Activated naive CD8-positive, alpha-beta T cell treated with anti-CD3 and anti-CD28 coated beads, Interleukin-2, amount 50 U/mL, for 16 hours (primary cell): ENCODE data around the gene SLC66A3.

Experiments used
- DNase-seq: peaks from one replicate; pipeline ENCODE4 v3.0.0-alpha.2; 2020; ENCODE audit warnings: low read depth, low spot score

The SLC66A3 gene

GRCh38 chr2:11134349-11134748, 20.9 kb upstream of the SLC66A3 start:
- no peak for DNase-seq

DNA sequence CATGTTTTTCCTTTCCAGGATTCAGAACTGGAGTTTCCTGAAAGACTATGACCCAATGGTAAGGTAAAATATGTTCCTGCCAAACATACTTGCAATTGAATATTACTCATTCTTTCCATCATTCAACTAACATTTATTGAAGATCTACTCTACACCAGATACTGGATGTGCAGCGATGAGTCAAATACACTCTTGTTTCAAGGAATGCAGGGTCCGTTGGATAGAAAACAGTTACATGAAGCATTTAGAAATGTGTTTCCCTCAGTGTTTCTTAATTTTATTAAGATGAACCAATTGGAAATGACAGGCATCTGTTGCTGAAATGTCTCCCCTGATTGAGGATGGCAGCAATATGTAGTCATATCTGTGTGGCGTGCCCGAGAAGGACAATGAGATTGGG, 14.8 kb upstream of the SLC66A3 start:
- no peak for DNase-seq

DNA sequence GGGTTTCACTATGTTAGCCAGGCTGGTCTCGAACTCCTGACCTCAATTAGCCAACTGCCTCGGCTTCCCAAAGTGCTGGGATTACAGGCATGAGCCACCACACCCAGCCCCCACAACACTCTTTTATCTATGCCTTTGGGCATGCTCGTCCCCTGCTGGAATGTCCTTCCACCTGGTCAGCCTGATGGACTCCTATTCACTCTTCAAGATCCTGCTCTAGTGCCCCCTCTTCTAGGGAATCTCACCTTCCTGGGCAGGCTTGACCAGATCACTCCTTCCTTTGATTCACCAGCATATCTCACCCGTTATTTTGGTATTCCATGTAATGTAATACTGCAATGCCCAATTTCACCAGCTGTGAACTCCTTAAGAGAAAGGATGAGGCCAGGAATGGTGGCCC, 13.9 kb upstream of the SLC66A3 start:
- no peak for DNase-seq

GRCh38 chr2:11142330-11142729, 12.9 kb upstream of the SLC66A3 start:
- no peak for DNase-seq

DNA sequence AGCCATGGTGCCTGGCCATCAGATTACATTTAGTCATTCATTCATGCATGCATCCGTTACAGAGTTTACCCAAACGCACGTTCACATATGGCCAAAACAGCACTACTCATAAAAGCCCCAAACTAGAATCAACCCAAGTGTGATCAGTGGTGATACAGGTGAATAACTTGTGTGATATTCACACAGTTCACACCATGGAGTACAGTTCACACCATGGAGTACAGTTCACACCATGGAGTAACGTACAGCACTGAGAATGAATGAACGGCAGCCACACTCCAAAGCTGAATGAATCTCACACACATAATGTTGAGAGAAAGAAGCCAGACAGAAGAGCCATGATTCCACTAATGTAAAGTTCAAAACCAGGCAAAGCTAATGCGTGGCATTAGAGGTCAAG, 12.3 kb upstream of the SLC66A3 start:
- no peak for DNase-seq

- DNase-seq, result no peak
Observed at GRCh38 chr2:11144077-11144737, 11.1 kb upstream of the SLC66A3 start.

DNA sequence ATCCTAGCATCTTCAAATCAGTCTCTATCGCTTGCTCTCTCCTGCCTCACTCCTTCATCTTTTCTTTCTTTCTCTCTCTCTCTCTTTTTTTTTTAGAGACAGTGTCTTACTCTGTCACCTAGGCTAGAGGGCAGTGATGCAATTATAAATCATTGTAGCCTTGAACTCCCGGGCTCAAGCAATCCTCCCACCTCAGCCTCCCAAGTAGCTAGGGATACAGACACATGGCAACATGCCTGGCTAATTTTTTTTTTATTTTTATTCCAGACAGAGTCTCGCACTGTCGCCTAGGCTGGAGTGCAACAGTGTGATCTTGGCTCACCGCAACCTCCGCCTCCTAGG, 10.6 kb upstream of the SLC66A3 start:
- DNase-seq, result no peak

DNA sequence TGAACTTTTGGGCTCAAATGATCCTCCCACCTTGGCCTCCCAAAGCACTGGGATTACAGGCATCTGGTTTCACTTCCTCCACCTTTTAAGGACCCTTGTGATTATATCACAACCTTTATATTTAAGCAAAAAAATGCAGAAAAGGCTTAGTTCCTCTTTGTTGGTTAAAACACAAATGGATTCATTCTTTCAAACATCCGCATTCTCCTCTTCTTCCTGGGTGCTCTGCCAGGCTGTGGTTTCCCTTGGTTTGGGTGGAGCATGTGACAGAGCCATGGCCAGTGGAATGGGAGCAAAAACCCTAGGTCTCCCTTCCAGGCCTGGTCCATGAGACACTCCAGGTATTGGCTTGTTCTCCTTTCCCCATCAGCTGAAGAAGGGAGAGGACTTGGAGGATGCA, 9.9 kb upstream of the SLC66A3 start:
- no peak for DNase-seq

GRCh38 chr2:11146076-11146475, 9.2 kb upstream of the SLC66A3 start:
- DNase-seq, result no peak

GRCh38 chr2:11147263-11147662, 8.0 kb upstream of the SLC66A3 start:
- no peak for DNase-seq

DNA sequence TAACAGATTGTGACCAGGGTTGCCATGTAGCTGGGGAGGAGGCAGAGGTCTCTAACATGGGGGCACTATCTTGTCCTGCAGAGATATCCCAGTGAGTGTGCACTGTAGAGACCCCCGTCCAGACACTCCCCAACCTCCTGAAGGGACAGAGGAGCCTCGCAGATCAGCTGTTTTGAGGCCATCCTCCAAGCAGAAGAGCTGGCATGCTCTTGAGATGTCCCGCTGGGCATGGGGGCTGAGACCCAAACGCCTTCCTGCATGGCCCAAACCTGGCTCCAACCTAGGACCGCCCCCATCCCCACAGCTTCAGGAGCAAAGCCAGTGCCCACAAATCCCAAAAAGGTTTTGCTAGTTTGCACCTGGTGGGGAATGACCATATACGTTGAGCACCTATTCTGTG, 2.7 kb upstream of the SLC66A3 start:
- DNase-seq, result no peak

- no peak for DNase-seq
Observed at GRCh38 chr2:11154016-11154922, 998 bp upstream of the SLC66A3 start.

DNA sequence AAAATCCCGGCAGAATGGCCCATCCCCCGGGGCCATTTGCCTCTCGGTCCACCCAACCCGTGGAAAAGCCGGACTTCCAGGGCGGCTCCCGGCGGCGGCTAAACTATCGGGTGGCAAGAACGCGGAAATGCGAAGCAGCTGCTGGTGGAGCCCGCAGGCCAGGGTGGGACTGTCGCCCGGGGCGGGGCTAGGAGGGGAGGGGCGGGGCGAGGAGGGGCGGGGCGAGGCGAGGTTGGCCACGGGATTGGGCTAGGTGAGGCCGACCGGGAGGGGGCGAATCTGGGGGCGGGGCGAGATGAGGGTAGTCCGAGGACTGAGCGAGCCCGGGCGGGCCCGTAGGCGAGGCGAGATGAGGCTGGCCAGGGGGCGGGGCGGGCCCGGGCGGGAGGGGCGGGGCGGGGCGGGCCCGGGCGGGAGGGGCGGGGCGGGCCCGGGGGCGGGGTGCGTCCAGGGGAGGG, 315 bp upstream of the SLC66A3 start:
- DNase-seq, result peak; percentile 98

DNA sequence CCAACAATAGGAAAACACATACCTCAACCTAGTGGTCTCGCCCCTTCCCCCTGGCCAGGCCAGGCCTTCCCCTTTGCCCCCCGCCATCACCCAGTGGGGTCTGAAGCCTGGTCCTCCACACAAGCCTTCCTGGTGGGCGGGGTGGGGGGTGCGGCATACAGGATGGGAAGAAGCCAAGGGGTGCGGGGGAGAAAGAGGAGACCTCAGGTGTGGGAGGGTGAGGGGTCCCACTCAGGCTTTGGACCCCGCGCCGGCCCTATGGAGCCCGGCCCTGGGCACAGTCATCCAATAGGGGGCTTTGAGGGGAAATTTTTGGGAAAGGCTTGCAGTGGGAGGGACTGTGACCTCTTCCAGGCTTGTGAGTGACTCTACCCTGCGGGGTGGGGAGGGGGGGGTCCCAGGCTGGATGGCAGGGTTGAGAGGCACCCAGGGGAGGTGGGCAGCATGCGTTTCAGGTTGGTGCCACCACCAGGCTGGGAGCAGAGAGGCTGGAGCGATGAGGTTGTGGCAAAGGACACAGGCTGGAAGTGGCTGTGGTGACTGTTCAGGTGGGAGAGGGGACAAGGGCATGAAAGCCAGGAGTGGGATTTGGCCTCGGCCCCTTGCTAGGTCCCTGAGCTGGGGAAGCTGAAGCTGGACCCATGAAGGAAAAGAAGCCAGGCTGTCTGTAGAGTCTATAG, 1.3 kb downstream of the SLC66A3 start:
- DNase-seq, result no peak

- DNase-seq, result no peak
Observed at GRCh38 chr2:11157296-11157695, 2.0 kb downstream of the SLC66A3 start.

DNA sequence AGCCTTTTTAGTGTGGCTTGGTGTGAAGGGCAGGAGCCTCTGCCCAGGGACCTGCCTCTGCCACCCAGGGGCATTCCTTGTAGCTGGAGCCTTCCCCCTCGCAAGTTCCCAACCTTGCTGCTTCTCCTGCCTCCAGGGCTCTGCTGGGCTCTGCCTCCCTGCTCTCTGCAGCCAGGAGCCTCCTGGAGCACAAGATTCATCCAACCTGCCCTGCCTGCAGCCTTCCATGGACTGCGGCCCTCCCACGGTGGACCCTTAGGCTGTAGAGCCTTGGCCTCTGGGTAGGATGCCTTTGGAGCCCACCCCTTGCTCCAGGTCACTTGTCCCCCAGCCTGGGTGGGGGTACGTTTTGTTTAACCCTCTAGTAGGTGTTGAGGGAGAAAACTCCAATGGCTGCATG, 2.5 kb downstream of the SLC66A3 start:
- no peak for DNase-seq

DNA sequence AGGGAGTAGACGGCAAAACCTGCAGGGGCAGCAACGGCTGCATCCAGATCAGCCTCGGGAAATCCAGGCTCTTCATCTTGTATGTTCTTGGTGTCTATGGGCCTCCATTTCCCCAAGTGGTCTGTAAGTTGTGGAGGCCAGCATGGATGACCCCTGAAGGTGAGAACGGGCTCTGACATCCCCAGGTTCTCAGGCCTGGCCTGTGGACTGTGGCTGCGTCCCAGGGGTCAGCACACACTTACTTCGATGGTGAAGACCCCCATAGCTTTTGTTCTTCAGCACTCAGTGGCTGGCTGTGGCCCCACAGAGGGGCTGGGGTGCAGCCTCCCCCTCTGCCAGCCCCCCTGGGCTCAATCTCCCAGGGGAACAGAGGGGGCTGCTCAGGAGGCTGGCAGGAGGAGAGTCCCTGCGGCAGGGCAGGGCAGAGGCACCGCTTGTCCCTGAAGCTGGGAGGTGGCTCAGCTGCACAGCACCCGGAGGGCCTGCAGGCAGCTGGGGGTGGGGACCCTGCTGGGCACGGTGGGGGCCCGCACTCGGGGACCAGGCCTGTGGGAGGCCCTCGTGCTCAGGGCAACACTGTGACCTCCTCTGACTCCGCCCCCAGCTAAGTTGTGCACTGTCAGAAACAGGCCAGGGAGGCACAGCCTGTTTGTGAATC, 3.8 kb downstream of the SLC66A3 start:
- DNase-seq, result no peak

DNA sequence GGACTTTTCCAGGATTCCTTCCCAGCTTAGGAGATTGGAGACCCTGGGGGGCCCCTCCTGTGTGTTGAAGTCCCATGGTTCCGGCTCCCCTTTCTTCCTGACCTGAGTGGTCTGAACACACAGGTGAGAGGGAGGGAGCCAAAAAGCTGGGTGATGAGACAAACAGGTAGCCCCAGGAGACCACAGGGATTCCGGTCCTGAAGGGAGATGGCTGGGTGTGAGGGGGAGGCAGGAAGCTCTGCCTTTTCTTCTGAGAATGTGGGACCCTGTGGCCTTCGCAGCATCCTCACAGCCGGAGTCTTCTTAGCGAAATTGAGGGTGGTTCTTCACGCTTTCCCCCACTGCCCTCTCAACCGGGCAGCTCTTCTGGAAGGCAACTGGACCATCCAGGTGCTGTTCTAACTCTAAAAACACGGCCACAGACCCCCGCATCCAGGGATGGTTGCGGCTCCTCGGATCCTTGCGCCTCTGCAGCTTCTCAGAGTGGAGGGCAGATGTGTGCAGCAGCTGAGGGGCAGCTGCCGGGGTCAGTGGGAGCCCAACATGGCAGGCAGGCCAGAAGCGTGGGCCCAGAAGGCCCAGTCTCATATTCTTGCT, 4.4 kb downstream of the SLC66A3 start:
- no peak for DNase-seq

- no peak for DNase-seq
Observed at GRCh38 chr2:11160256-11160655, 5.0 kb downstream of the SLC66A3 start.

DNA sequence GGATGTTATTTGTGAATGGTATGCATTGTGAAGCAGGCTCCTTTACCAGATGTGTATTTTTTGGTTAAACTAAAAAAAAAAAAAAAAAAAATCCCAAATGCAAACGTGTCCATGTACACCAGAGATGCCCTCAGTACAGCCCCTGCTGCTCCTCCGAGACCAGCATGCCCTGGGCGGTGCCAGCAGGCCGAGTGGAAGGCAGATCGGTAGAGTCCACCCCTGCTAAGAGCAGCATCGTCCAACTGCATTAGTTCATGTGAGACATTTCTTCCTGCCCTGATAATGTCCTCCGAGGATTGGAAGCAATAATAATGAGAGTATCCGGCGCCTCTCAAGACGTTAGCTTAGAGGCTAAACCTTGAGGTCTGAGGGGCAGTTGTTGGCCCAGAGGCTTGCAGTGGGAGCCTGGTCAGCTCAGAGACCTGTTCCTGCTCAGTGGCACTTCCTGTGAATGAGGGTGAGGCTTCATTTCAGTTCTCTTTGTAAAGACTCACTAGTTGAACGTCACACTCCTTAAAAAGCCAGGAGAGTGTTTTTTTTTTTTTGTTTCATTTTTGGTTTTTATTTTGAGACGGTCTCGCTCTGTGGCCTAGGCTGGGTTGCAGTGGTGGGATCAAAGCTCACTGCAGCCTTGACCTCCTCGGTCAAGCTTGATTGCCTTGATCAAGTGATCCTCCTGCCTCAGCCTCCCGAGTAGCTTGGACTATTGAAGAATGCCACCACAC, 5.6 kb downstream of the SLC66A3 start:
- DNase-seq, result no peak

- no peak for DNase-seq
Observed at GRCh38 chr2:11161747-11162146, 6.5 kb downstream of the SLC66A3 start.
